GM18520 (cell line): ENCODE results near the gene RIMS4.

Experiments used
- ATAC-seq: cut with Tn5 transposase; IDR thresholded peaks from one replicate; pipeline ENCODE4 v1.9.1; 2021; ENCODE audit not compliant: unreplicated experiment

The RIMS4 gene

DNA sequence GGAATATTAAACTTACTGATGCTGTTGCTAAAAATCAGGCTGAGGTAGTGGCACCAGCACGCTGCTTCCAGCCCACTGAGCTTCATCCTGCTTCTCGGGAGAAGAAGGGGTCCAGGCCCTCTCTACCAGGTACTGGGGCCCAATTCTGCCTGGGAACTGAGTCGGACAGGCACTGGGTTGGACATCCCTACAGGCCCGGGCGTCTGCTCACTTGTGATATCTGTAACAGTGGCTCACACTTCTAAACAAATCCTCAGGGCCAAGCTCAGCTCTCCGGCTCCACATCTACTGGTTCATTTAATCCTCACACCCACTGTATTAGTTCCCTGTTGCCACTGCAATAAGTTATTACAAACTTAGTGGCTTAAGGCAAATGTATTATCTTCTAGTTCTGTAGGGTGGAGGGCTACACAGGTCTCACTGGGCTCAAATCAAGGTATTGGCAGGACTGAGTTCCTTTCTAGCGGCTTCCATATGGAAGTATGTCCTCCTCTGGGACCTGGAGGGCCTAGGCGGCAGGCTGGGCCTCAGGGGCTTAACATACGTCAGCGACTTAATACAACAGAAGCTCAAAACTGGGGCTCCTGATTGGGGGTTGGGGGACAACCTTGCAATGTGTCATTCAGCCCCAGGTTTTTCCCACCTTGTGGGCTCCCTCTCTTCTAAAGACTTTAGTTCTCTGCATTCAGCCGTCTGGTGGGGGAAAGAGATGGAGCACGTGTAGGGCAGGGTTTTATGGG, 66.3 kb downstream of the RIMS4 start:
- ATAC-seq: no peak

DNA sequence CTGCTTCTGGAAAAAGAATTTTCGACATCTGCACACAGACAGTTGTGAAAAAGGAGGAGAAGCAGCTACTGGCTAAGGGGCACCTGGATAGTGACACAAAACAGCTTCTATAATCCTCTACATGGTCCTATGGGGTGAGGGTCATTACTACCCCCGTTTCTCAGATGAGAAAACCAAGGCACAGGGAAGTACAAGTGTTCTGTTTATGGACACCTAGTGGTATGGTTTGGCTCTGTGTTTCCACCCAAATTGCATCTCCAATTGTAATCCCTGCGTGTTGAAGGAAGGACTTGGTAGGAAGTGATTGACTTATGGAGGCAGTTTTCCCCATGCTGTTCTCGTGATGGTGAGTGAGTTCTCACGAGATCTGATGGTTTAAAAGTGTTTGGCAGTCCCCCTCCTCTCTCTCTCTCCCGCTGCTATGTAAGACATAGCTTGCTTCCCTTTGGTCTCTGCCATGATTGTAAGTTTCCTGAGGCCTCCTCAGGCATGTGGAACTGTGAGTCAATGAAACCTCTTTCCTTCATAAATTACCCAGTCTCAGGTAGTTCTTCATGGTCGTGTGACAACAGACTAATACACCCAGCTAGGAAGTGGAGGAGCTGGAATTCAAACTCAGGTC, 67.2 kb downstream of the RIMS4 start:
- no peak for ATAC-seq

GRCh38 chr20:44742304-44743079, 67.9 kb downstream of the RIMS4 start:
- ATAC-seq: no peak

GRCh38 chr20:44739942-44740341, 70.4 kb downstream of the RIMS4 start:
- ATAC-seq: no peak

GRCh38 chr20:44738813-44739477, 71.4 kb downstream of the RIMS4 start:
- ATAC-seq: no peak

- no peak for ATAC-seq
Measured at GRCh38 chr20:44737116-44737515, 73.2 kb downstream of the RIMS4 start.

GRCh38 chr20:44736170-44737021, 74.0 kb downstream of the RIMS4 start:
- ATAC-seq: no peak

DNA sequence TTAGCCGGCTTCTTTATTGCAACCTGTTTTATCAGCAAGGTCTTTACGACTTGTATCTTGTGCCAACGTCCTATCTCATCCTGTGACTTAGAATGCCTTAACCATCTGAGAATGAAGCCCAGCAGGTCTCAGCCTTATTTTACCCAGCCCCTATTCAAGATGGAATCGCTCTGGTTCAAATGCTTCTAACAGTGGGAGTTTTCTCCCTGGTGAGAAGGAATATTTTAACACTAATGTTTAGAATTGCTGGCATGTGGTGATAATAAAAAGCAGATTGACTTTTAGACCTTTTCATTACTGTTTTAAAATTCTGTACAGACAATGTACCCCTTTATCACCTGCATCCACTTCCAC, 74.6 kb downstream of the RIMS4 start:
- ATAC-seq: no peak

- no peak for ATAC-seq
Measured at GRCh38 chr20:44734938-44735337, 75.4 kb downstream of the RIMS4 start.

DNA sequence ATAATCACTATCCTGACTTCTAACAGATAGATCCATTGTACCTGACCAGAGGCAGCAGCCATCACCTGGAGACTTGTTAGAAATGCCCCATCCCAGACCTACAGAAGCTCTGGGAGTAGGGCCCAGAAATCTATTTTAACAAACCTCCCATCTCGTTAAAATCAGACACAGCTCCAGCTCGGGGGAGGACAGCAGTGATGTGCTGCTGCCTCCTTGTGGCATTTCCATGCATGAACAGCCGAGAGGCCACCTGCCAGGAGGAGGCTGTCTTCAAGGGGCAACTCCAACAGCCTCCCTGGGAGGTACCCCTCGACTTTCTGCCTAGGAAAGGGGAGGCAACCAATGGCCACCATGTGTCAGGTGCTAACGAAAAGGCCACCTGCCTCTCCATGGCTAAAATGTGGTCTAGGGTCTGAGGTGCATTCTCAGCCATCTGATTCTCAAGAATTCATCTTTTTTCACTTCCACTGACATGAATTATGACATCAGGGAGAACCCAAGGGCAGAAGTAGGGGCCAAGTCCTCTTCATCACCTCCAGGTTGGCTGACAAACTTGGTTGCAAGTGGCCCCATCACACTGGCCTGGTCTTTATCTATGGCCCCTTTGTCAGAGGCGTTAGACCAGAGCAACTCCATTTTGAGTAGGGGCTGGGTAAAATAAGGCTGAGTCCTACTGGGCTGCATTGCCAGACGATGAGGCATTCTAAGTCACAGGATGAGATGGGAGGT, 76.8 kb downstream of the RIMS4 start:
- ATAC-seq: no peak

- ATAC-seq: no peak
Measured at GRCh38 chr20:44732327-44732726, 78.0 kb downstream of the RIMS4 start.

DNA sequence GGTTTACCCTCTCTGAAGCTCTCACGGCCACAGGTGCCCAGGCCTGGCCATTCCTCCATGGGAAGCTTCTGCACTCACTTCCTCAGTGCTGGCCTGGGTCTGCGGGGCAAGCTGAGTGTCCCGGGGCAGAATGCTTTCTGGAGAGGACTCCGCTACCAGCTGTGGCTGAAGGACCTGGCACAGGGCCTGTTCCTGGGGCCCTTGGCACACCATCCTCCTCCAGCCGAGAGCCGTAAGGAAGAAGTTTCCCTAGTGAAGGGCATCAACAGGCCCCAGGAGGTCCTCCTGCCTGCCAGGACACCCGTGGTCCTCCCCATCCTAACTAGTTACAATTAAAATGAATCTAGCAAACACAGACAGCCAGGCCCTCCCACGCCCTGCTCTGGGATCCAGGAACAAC, 78.7 kb downstream of the RIMS4 start:
- no peak for ATAC-seq

DNA sequence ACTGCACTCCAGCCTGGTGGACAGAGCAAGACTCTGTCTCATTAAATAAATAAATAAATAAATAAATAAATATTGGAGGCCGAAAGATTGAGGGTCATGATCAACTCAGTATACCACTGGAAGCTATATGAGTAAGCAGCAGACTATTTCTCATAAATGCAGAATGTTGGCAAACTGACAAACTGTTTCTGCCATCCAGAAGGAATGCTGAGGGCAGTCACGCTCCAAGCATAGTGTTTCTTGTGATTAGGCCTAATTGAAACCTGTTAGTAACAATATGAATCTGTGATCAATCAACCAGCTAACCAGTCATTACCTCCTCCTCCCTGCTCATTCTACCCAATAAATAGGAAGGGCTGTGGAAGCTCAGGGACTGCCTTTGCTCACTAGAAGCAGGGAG, 79.9 kb downstream of the RIMS4 start:
- ATAC-seq: no peak

DNA sequence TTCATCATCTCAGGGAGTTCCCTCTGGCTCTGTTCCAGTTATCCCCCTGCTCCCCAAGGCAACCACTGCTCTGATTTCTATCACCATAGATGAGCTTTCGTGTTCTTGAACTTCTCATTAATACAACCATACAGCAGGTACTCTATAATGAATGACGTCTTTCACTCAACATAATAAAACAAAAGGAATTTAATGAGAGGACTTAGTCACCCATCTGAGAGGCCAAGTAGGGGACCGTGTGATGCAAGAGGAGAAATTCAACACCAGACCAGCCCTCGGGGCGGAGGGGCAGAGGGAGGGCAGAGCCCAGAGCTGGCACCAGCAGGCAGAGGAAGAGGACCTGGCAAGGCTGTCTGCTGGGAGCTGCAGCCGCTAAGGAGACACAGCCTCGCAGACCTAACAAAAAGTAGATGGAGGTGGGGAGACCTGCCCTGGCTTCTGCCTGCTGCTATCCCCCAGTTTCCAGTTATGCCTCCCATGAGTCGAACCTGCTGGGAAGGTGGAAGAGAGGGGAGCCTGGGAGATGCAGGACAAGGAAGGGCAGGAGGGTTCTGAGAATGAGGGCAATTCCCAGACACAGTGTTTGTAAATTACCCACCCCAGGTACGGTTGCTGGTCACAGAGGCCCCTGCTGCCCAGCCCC, 81.4 kb downstream of the RIMS4 start:
- ATAC-seq: no peak

DNA sequence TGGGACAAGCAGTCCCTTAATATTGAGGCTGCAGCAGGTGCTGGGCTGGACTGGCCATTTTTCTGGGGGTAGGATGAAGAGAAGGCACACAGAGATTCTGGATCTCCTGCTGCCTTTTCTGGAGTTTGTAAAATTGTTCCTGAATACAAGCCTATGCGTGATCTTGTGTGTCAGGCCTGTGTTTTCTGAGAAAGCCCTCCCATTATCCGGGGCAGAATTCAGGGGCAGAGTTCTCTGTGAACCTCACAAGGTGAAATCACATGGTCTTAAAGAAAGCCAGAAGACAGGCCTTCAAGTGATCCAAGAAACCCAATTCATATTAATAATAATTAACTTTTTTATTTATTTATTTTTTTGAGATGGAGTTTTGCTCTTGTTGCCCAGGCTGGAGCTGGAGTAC, 82.7 kb downstream of the RIMS4 start:
- no peak for ATAC-seq

DNA sequence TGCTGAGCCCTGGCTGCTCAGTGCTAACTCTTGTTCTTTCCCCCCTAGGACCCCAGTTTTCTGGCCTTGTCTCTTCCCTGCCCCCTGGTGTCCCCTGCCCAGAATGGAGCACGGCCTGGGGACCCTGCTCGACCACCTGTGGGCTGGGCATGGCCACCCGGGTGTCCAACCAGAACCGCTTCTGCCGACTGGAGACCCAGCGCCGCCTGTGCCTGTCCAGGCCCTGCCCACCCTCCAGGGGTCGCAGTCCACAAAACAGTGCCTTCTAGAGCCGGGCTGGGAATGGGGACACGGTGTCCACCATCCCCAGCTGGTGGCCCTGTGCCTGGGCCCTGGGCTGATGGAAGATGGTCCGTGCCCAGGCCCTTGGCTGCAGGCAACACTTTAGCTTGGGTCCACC, 83.3 kb downstream of the RIMS4 start:
- ATAC-seq: no peak

- no peak for ATAC-seq
Measured at GRCh38 chr20:44725837-44726236, 84.5 kb downstream of the RIMS4 start.

- ATAC-seq: no peak
Measured at GRCh38 chr20:44724423-44725091, 85.8 kb downstream of the RIMS4 start.

DNA sequence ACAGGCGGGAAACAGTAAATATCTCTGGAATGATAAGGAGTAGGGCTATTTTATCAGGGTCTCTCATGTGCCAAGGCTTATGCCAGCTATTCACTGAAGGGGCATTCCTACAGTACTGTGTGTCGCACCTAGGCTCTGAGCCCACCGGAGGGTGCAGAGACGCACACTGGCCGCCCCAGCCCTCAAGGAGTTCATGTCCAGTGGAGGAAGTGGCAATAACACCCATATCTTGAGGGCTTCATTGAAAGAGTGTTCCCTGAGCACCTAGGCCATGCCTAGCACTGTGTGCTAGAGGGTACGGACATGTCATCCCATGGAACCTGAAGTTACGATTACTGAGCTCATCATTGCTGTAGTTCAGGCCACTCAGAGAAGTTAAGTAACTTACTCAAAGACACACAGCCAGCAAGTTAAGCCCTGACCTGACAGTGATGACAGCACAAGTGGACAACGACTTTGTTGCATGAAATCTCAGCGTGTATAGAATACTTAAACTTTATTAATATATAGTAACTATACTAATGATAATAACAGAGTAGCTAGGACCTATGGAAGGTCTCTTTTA, 86.5 kb downstream of the RIMS4 start:
- no peak for ATAC-seq
